ENCODE results near the gene CCIN.

DNA sequence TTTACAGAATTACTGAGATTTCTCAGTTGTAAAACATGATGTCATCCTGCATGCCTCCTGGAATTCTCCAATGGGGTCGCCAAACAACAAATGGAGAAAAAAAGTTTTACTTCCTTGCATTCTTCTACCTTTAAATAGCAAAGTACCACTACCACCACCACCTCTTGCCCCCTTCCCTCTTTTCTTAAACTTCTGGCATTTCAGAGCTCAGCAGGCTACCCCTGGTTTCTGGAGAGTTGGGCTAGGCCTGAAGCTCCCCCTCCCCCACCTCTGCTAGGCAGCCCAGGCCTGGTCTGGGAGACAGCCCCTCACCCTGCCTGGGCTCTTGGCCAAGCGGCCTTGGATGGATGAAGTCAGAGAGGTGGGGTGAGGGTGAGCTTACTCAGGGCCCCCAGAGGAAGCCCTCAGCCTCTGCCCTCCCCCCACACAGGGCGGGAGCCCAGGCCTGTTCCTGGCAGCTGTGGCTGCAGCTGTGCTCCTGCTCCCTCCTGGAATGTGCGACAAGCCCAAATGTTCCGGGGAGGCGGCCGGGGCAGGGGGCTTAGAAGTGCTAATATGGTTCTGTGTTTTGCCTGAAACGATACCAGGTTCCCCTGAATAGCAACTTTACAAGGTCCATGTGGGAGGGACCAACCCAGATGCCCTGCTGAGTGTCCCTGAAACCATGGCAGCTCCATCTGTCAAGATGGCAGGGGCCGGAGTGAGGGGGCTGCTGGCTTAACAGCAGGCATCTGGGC, 6.0 kb upstream of the CCIN start:
- TF ChIP-seq POLR2A (IDR thresholded peaks at IDR 0.05; ENCODE audit: low read depth, low read length), result no peak
- no peak for TF ChIP-seq TAF1 (IDR thresholded peaks at IDR 0.05; ENCODE audit: borderline replicate concordance, low read depth, low read length)

Measured in GM12892 (cell line).